GM21786 (cell line): ENCODE data around the gene KSR2.
"Not testable (repeated sequence)": the region's sequence is repeated elsewhere in the genome, so short reads cannot be mapped to it uniquely, and the experiment has no call there.

Experiments used
- ATAC-seq: cut with Tn5 transposase; IDR thresholded peaks from one replicate; pipeline ENCODE4 v1.9.1; 2021; ENCODE audit not compliant: unreplicated experiment

KSR2 gene

DNA sequence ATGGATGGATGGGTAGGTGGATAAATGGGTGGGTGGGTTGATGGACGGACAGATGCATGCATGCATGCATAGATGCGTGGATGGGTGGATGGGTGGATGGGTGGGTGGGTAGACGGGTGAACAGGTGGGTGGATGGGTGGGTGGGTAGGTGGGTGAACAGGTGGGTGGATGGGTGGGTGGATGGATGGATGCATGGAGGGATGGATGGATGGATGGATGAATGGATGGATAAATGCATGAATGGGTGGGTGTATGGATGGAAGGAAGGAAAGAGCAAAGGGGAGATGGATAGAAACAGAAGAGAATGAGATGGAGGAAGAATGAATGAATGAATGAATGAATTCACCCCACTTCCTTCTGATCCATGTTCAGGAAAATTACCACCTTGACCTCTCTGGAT is 143.0 kb downstream of the KSR2 start:
- no peak for ATAC-seq

- ATAC-seq: no peak
Measured at GRCh38 chr12:117821480-117822175, 147.2 kb downstream of the KSR2 start.

- no peak for ATAC-seq
Measured at GRCh38 chr12:117820216-117820907, 148.4 kb downstream of the KSR2 start.

DNA sequence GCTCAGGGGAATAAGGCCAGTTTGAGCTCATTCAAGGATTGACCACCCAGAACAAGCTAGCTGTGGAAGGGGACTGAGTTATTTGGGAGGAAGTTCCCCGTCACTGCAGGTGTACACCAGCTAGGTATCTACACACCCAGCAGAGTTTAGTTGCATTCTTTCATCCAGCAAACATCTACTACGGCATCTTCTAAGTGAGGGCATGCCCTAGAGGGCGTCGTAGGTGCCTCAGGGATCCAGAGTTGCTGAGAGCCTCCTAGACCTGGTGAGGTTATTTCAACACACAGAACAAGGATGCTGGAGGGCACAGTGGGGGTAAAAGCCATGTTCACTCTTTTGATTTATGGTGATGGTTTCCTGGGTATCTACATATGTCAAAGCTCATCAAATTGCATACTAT is 149.6 kb downstream of the KSR2 start:
- ATAC-seq: no peak

DNA sequence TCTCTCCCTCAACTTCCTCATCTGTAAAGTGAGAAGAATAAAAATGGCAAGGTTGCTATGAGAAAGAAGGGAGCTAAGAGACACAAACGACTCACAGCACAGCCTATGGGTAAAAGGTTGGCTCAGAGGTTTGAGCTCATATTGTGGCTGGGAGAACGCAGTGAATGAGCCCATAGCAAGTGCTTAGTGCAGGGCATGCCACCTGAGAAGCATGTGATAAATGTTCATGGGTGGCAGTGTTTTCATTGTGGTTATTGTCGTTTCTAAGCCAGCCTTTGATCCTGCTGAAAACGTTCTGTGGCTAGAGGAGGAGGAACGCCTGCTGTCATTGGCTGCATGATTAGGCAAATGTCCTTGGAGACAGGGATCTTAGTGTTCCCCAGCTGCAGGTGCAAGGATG is 150.4 kb downstream of the KSR2 start:
- ATAC-seq: no peak

DNA sequence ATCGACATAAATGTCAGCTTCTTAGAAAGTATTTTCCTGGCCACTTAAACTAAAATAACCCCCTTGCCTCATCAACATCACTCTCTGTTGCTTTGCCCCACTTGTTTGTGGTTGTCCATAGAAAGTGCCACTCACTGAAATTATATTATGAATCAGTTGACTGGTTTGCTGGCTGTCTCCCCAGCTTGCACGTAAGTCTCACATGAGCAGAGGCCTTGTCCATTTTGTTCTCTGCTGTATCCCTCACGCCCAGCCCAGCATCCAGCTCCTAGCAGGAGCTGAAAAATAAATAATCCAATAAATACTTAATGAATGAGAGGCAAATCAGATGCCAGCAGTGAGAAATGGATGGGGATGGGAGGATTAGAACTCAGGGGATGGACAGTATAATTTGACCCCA is 159.3 kb downstream of the KSR2 start:
- ATAC-seq: no peak

- ATAC-seq: no peak
Measured at GRCh38 chr12:117807946-117808345, 160.8 kb downstream of the KSR2 start.

- no peak for ATAC-seq
Measured at GRCh38 chr12:117807355-117807754, 161.4 kb downstream of the KSR2 start.

DNA sequence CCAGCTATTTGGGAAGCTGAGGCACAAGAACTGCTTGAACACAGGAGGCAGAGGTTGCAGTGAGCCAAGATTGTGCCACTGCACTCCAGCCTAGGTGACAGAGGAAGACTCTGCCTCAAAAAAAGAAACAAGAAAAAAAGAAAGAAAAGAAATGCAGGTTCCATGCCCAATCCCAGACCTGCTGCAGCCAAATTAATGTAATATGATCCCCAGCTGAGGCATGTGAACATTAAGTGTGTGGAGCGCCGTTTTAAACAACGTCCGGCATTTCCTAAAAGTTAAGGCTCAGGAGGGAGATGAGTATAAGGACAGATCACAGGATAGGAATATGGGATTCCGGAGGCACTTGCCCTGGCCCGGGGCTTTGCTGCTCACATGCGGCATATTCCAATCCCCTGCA is 162.9 kb downstream of the KSR2 start:
- ATAC-seq: no peak

- ATAC-seq: no peak
Measured at GRCh38 chr12:117803001-117803400, 165.8 kb downstream of the KSR2 start.

GRCh38 chr12:117800711-117801110 is 168.1 kb downstream of the KSR2 start:
- not testable (repeated sequence) for ATAC-seq

GRCh38 chr12:117797202-117797601 is 171.6 kb downstream of the KSR2 start:
- no peak for ATAC-seq

- no peak for ATAC-seq
Measured at GRCh38 chr12:117792877-117793424, 175.8 kb downstream of the KSR2 start.

- no peak for ATAC-seq
Measured at GRCh38 chr12:117792471-117792870, 176.3 kb downstream of the KSR2 start.

GRCh38 chr12:117790948-117791347 is 177.8 kb downstream of the KSR2 start:
- ATAC-seq: no peak

- no peak for ATAC-seq
Measured at GRCh38 chr12:117790198-117790597, 178.6 kb downstream of the KSR2 start.

DNA sequence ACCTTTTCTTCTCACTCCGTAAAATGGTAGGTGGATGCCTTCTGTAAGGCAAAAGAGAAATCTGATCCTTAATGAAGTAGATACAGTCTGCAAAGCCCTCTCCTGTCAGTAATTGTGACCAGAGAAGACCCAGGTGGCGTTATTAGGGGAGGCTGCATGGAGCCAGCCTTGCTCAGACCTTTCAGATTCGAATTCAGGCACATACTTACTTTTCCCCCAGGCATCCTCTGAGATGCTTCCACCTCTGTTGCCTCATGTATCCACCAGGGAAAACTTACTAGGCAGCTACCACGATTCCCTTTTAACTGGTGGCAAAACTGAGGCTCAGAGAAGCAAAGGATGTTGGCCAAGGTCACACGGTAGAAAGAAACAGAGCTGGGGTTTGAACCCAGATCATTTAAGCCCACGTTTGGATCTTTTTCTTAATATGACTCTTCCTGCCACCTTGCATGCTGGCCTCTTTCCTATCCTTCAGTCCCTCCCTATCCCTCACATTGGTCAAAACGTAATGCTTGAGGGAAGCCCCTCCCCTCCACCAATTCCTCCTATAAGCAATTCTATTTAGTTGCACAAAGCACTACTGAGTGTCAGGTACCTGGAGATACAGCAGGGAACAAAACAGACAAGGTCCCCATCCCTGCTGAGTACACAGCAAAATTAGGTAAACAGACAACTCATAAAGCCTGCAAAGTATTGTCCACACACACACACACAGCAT is 179.4 kb downstream of the KSR2 start:
- ATAC-seq: no peak

GRCh38 chr12:117778656-117779055 is 190.1 kb downstream of the KSR2 start:
- ATAC-seq: no peak

- no peak for ATAC-seq
Measured at GRCh38 chr12:117774941-117775775, 193.6 kb downstream of the KSR2 start.

GRCh38 chr12:117768860-117769259 is 199.9 kb downstream of the KSR2 start:
- ATAC-seq: no peak

- no peak for ATAC-seq
Measured at GRCh38 chr12:117766008-117766407, 202.8 kb downstream of the KSR2 start.
